GM19238 (cell line): ENCODE measurements around the gene TMED8.
"Not testable (repeated sequence)": the region's sequence is repeated elsewhere in the genome, so short reads cannot be mapped to it uniquely, and the experiment has no call there.

Experiments
- DNase-seq: peaks from one replicate; pipeline ENCODE4 v3.0.0; 2011; ENCODE audit warnings: low spot score; ENCODE audit not compliant: insufficient read length

Gene TMED8

GRCh38 chr14:77376771-77377501 is at the start of gene TMED8, which contains the start of gene SAMD15:
TSS of gene TMED8 (minus strand) at chr14:77377094. CDS start at chr14:77377053, 41 bp downstream.
TSS of gene SAMD15 (plus strand) at chr14:77377379. CDS start at chr14:77377419, 40 bp downstream.
- DNase-seq: peak; percentile 84

- DNase-seq: no peak
These were observed 49.5 kb upstream of the TMED8 start for GRCh38 chr14:77426396-77426795.

- no peak for DNase-seq
These were observed 48.0 kb upstream of the TMED8 start for GRCh38 chr14:77424862-77425261.

GRCh38 chr14:77423423-77423822 is 46.5 kb upstream of the TMED8 start, which contains the start of gene NOXRED1:
TSS of gene NOXRED1 (minus strand) at chr14:77423523. CDS start at chr14:77422889, 634 bp downstream.
- DNase-seq: no peak

- no peak for DNase-seq
These were observed 44.3 kb upstream of the TMED8 start for GRCh38 chr14:77421201-77421600.

- DNase-seq: no peak
These were observed 39.9 kb upstream of the TMED8 start for GRCh38 chr14:77416836-77417235.

- not testable (repeated sequence) for DNase-seq
These were observed 39.2 kb upstream of the TMED8 start for GRCh38 chr14:77416098-77416497.

GRCh38 chr14:77415403-77416030 is 38.6 kb upstream of the TMED8 start:
- DNase-seq: not testable (repeated sequence)

GRCh38 chr14:77409131-77409533 is 32.2 kb upstream of the TMED8 start:
- DNase-seq: no peak

- DNase-seq: no peak
These were observed 30.3 kb upstream of the TMED8 start for GRCh38 chr14:77407158-77407557.

- DNase-seq: no peak
These were observed 29.8 kb upstream of the TMED8 start for GRCh38 chr14:77406718-77407117.

GRCh38 chr14:77406086-77406485 is 29.2 kb upstream of the TMED8 start:
- no peak for DNase-seq

- no peak for DNase-seq
These were observed 26.9 kb upstream of the TMED8 start for GRCh38 chr14:77403768-77404167.

- no peak for DNase-seq
These were observed 23.3 kb upstream of the TMED8 start for GRCh38 chr14:77400216-77400615.

GRCh38 chr14:77390188-77390587 is 13.3 kb upstream of the TMED8 start:
- no peak for DNase-seq

- no peak for DNase-seq
These were observed 1.8 kb upstream of the TMED8 start for GRCh38 chr14:77378701-77379100.

- no peak for DNase-seq
These were observed 579 bp upstream of the TMED8 start for GRCh38 chr14:77377502-77377844.

- peak; percentile 18 for DNase-seq
These were observed 722 bp downstream of the TMED8 start for GRCh38 chr14:77375973-77376770.

GRCh38 chr14:77375164-77375950 is 1.5 kb downstream of the TMED8 start:
- DNase-seq: no peak

GRCh38 chr14:77372304-77372841 is 4.5 kb downstream of the TMED8 start:
- peak; percentile 16 for DNase-seq

- no peak for DNase-seq
These were observed 7.6 kb downstream of the TMED8 start for GRCh38 chr14:77369285-77369684.
